ENCODE data around the gene LSAMP.

LSAMP gene

DNA sequence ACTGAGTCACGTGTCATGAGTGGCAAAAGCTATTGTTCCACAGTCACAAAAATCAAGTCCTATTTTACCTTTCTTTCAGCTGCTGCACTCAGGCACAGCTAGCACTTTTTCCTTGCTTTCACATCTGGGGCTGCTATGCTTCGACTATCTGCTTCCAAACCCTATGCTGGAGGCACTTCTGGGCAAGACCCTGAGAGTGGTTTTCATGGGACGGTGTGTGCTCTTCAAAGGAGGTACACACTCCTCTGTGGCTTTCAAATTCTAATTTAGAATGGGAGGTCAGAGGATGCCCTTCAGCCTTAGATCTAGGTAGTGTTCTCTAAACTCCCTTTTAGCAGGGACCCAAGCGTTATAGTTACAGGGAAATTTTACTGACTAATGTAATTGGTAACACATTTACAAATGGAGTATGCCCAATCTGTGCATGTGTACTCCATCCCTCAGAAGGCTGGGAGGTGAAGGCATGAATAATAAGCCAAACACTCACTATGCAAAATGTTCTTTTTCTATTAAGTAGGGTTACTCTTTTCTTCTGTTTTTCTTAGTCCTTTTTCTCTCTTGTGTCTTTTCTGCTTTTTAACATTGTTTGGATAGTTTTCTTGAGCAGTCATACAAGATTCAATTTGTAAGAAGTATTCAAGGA, 188.3 kb downstream of the LSAMP start:
- no peak for DNase-seq (ENCODE audit: low read depth)
- H3K4me3 ChIP-seq (ENCODE audit: low read depth, low read length), result no peak overlapping the region
- TF ChIP-seq, protein P1, sequence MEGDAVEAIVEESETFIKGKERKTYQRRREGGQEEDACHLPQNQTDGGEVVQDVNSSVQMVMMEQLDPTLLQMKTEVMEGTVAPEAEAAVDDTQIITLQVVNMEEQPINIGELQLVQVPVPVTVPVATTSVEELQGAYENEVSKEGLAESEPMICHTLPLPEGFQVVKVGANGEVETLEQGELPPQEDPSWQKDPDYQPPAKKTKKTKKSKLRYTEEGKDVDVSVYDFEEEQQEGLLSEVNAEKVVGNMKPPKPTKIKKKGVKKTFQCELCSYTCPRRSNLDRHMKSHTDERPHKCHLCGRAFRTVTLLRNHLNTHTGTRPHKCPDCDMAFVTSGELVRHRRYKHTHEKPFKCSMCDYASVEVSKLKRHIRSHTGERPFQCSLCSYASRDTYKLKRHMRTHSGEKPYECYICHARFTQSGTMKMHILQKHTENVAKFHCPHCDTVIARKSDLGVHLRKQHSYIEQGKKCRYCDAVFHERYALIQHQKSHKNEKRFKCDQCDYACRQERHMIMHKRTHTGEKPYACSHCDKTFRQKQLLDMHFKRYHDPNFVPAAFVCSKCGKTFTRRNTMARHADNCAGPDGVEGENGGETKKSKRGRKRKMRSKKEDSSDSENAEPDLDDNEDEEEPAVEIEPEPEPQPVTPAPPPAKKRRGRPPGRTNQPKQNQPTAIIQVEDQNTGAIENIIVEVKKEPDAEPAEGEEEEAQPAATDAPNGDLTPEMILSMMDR (conservative IDR thresholded peaks at IDR 0.05; ENCODE audit: low read depth, low read length), result no peak

DNA sequence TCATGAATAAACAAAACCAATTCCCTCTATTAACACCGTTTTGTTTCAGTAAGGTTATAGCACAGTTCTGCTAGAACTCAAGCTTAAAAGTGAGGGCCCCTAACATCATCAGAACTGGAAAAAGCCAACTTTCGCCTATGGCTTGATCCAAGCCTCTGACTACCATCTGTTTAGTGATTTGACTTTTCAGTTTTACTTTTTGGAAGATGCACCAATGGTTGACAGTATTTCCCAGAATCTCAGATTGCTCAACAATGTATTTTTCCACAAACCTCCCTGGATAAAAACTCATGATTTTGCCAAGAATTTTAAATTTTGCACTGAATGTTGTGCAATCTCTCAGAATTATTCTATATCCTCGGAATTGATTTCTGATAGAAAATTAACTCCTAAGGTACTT, 190.7 kb downstream of the LSAMP start:
- no peak for DNase-seq (ENCODE audit: low read depth)
- H3K4me3 ChIP-seq (ENCODE audit: low read depth, low read length), result no peak overlapping the region
- TF ChIP-seq, protein P1 (conservative IDR thresholded peaks at IDR 0.05; ENCODE audit: low read depth, low read length), result no peak

DNA sequence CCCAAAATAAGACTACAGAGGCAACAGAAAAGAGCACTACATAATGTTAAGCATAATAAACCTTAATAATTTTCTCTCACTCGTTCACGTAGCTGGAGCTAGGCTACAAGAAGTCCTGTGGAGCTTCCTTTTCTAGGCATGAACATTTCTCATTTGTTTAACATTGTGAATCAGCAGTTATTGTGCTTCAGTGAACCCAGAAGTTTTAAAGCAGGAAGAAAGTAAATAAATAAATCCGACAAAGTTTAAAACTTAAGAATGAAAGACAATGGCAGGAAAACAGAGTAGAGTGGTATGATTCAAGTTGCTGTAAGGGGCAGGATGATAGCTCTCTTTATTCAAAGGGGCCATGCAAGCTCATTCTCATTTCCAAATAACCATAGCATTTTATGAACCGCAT, 191.8 kb downstream of the LSAMP start:
- no peak for DNase-seq (ENCODE audit: low read depth)
- TF ChIP-seq, protein P1 (conservative IDR thresholded peaks at IDR 0.05; ENCODE audit: low read depth, low read length), result no peak
- H3K4me3 ChIP-seq (ENCODE audit: low read depth, low read length), result no peak overlapping the region

DNA sequence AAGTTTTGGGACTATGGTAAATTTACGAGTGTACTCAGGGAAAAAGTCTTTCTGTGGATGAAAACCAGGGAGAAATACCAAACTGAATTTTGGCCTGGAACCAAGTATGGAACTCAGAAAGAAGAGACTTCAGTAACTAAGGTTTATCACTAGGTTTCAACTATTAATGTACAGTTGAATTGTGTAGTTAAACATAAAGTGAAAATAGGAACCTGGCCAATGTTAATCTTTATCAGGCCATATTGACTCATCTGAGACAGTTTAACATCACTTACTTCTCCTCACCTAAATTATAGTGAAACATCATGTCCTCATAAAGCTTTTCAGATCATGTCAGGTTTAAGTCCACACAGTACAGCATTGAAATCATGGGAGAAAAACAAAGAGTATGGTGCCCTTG, 197.7 kb downstream of the LSAMP start:
- no peak overlapping the region for H3K4me3 ChIP-seq (ENCODE audit: low read depth, low read length)
- no peak for DNase-seq (ENCODE audit: low read depth)
- TF ChIP-seq, protein P1 (conservative IDR thresholded peaks at IDR 0.05; ENCODE audit: low read depth, low read length), result no peak

DNA sequence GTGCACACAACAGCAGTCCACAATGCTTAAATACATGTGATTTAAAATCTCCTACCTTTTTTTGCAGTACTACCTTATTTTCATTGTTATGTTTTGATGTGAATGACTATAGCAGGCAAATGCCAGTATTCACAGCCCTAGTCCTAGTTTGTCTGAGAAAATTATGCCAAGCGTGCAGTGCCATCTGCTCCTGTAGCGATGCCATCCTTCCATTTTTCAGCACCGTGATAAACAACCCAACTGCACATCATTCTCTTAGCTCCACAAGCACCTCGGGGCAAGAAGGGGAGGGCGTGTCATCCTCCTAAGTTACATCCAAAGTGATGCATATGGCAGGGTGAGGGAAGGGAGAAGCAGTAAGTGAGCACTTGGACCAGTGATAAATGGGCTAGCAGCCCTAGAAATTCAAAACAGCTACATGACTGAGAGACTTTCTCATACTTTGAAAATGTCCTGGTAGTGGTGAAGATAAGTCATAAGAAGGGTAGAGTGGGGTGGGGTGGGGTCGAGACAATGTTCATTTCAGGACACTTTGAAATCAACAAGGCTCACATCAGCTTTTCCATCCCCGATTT, 198.8 kb downstream of the LSAMP start:
- H3K4me3 ChIP-seq (ENCODE audit: low read depth, low read length), result no peak overlapping the region
- TF ChIP-seq, protein P1 (conservative IDR thresholded peaks at IDR 0.05; ENCODE audit: low read depth, low read length), result no peak
- DNase-seq (ENCODE audit: low read depth), result no peak

DNA sequence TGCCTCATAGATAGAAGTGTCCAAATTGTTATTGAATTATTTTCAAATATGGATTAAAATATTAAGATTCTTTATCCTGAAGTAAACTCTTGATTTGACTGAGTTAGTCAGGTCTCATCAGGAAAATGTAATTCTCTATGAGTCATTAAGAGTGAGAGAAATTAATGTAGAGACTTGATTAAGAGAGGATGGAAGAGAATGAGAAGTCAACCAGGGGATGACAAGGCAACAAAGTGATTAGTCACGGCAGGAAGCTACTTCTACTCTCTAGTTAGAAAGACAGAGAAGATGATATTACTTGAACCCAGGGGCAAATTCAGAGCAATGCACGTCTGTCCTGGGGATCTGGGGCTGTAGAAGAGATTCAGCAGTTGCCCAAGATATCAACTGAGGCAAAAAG, 202.5 kb downstream of the LSAMP start:
- TF ChIP-seq, protein P1 (conservative IDR thresholded peaks at IDR 0.05; ENCODE audit: low read depth, low read length), result no peak

DNA sequence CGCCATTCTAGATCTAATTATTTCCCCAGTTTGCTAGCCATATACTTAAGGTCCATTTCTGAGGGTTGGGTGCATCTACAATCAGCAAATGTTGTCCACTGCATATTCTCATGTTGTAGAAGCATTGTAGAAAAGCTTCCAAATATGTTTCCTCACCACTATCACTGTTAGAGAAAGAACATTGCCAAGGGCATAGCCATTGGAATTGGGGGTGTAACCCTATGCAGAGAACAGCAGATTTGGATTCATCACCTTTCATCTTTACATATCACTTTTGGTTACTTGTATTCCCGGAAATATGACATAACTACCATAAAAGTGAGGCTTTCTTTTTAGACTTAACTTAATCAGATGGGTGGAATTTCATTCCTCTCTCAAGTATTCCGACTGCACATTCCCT, 203.6 kb downstream of the LSAMP start:
- no peak for DNase-seq (ENCODE audit: low read depth)
- H3K4me3 ChIP-seq (ENCODE audit: low read depth, low read length), result no peak overlapping the region
- TF ChIP-seq, protein P1 (conservative IDR thresholded peaks at IDR 0.05; ENCODE audit: low read depth, low read length), result no peak

More for the DNA sequence above, 202.5 kb downstream of the LSAMP start:
- DNase-seq (ENCODE audit: low read depth), result no peak
- H3K4me3 ChIP-seq (ENCODE audit: low read depth, low read length), result no peak overlapping the region
